MM.1S (cell line): Measurements from ENCODE around the gene ZNF622.

Experiments used
- CTCF ChIP-seq: fragments of 300-600 bp; sonication (generic); IDR thresholded peaks from 2 replicates; pipeline ENCODE4 v1.5.1; 2016; ENCODE audit warnings: antibody characterized with exemption, low read length, mixed read lengths
- EZH2 ChIP-seq: fragments of 300-600 bp; sonication (generic); optimal IDR thresholded peaks from 2 replicates; pipeline ENCODE3; 2017; ENCODE audit warnings: low read depth, mild to moderate bottlenecking, antibody characterized with exemption, low read length, mixed read lengths

GRCh38 chr5:16412556-16412955, 53.0 kb downstream of the ZNF622 start:
- TF ChIP-seq CTCF (no peak), EZH2 (no peak)
